Stomach (tissue), 4 donors: ENCODE results near the gene CIDEB.

ENCODE experiments used
- EP300 ChIP-seq: sonication (generic); formaldehyde crosslinking; IDR thresholded peaks from one replicate; pipeline ENCODE4 v1.6.1; 2017; ENCODE audit warnings: antibody characterized with exemption
- POLR2A ChIP-seq, 4 donors: fragments of 450-650 bp; IDR thresholded peaks; one replicate each; pipeline ENCODE4 v1.6.1; 2016; ENCODE audit warnings: antibody characterized with exemption in 4 of 4, control low read depth in 2 of 4, mild to moderate bottlenecking in 1 of 4, moderate library complexity in 1 of 4
- POLR2AphosphoS5 ChIP-seq, 3 donors: sonication (generic); formaldehyde crosslinking; IDR thresholded peaks; one replicate each; pipeline ENCODE4 v1.6.1; 2016; ENCODE audit warnings: antibody characterized with exemption in 3 of 3
- TF ChIP-seq, protein P1 (sequence below), 7 experiments: fragments of 450-650 bp in 4 of 7; fragments of 200-600 bp in 3 of 7; sonication (generic) in 3 of 7; IDR thresholded peaks; one replicate each; pipeline ENCODE4 v1.5.1; 2016 to 2019; ENCODE audit warnings: antibody characterized with exemption in 7 of 7, control low read depth in 2 of 7, mild to moderate bottlenecking in 1 of 7

DNA sequence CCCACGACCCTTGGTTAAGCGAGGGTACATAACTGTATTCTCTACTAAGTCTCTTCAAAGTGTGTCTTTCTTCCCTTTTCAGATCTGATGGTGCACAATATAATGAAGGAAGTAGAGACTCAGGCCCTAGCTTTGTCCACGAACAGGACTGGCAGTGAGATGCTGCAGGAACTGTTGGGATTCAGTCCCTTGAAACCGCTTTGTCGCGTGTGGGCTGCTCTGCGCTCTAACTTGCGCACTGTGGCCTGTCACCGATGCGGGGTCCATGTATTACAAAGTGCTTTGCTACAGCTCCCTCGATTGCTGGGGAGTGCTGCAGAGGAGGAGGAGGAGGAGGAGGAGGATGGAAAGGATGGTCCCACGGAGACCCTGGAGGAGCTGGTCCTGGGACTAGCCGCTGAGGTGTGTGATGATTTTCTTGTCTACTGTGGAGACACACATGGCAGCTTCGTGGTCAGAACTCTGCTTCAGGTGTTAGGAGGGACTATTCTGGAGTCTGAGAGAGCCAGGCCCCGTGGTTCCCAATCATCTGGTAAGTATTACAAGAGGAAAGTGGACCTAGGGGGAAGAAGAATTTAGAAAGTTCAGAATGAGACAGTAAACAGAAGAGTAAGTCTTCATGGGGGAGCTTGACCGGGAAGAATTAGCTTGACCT lies 7.3 kb downstream of the CIDEB start:
- TF ChIP-seq POLR2AphosphoS5 (IDR thresholded peaks at IDR 0.05) (no peak), POLR2A (IDR thresholded peaks at IDR 0.05) (no peak), EP300 (no peak)
- TF ChIP-seq, protein P1, sequence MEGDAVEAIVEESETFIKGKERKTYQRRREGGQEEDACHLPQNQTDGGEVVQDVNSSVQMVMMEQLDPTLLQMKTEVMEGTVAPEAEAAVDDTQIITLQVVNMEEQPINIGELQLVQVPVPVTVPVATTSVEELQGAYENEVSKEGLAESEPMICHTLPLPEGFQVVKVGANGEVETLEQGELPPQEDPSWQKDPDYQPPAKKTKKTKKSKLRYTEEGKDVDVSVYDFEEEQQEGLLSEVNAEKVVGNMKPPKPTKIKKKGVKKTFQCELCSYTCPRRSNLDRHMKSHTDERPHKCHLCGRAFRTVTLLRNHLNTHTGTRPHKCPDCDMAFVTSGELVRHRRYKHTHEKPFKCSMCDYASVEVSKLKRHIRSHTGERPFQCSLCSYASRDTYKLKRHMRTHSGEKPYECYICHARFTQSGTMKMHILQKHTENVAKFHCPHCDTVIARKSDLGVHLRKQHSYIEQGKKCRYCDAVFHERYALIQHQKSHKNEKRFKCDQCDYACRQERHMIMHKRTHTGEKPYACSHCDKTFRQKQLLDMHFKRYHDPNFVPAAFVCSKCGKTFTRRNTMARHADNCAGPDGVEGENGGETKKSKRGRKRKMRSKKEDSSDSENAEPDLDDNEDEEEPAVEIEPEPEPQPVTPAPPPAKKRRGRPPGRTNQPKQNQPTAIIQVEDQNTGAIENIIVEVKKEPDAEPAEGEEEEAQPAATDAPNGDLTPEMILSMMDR (IDR thresholded peaks at IDR 0.05) = no peak
